SK-N-SH treated with all-trans-retinoic acid at 6 μM for 48 hours (cell line): ENCODE measurements around the gene IL1B.

Experiments used
- ATAC-seq: fragments of 200-7000 bp; cut with Tn5 transposase; 3 replicates; pipeline ENCODE4 v1.9.1; 2020; ENCODE audit warnings: mild to moderate bottlenecking, moderate library complexity
- ARNTL ChIP-seq: fragments of 450-650 bp; formaldehyde crosslinking; IDR thresholded peaks from 2 replicates; pipeline ENCODE4 v1.5.0; 2020; ENCODE audit warnings: low read depth, mild to moderate bottlenecking, moderate library complexity, borderline replicate concordance
- CREB5 ChIP-seq: fragments of 250-450 bp; sonication (Bioruptor Pico); IDR thresholded peaks from 2 replicates; pipeline ENCODE4 v1.5.1; 2020; ENCODE audit warnings: low read depth, mild to moderate bottlenecking, moderate library complexity
- CSDC2 ChIP-seq: fragments of 250-450 bp; sonication (Bioruptor Pico); IDR thresholded peaks from 2 replicates; pipeline ENCODE4 v1.5.0; 2020; ENCODE audit warnings: mild to moderate bottlenecking, moderate library complexity
- ESRRG ChIP-seq: fragments of 250-450 bp; sonication (Bioruptor Pico); IDR thresholded peaks from 2 replicates; pipeline ENCODE4 v1.6.1; 2021; ENCODE audit warnings: mild to moderate bottlenecking
- GLIS3 ChIP-seq: fragments of 250-450 bp; sonication (Bioruptor Pico); IDR thresholded peaks from 2 replicates; pipeline ENCODE4 v1.5.0; 2020; ENCODE audit warnings: mild to moderate bottlenecking, moderate library complexity
- ISL1 ChIP-seq: fragments of 250-450 bp; sonication (Bioruptor Pico); IDR thresholded peaks from 2 replicates; pipeline ENCODE4 v2.1.2; 2022; ENCODE audit warnings: mild to moderate bottlenecking, moderate library complexity
- OSR1 ChIP-seq: fragments of 250-450 bp; sonication (Bioruptor Pico); IDR thresholded peaks from 2 replicates; pipeline ENCODE4 v1.8.0; 2022; ENCODE audit warnings: moderate library complexity, mild to moderate bottlenecking, inconsistent platforms
- PPARA ChIP-seq: fragments of 250-450 bp; sonication (Bioruptor Pico); IDR thresholded peaks from 2 replicates; pipeline ENCODE4 v1.5.0; 2020; ENCODE audit warnings: mild to moderate bottlenecking, borderline replicate concordance
- RARB ChIP-seq: fragments of 250-450 bp; sonication (Bioruptor Pico); IDR thresholded peaks from 2 replicates; pipeline ENCODE4 v1.8.0; 2021; ENCODE audit warnings: mild to moderate bottlenecking, moderate library complexity
- SNAI2 ChIP-seq: fragments of 250-450 bp; sonication (Bioruptor Pico); IDR thresholded peaks from 2 replicates; pipeline ENCODE4 v1.5.0; 2020; ENCODE audit warnings: mild to moderate bottlenecking, moderate library complexity
- TCF4 ChIP-seq: fragments of 250-450 bp; sonication (Bioruptor Pico); IDR thresholded peaks from 2 replicates; pipeline ENCODE4 v1.8.0; 2021; ENCODE audit warnings: mild to moderate bottlenecking, moderate library complexity, borderline replicate concordance
- TOX ChIP-seq: fragments of 250-450 bp; sonication (Bioruptor Pico); IDR thresholded peaks from 2 replicates; pipeline ENCODE4 v1.8.0; 2021; ENCODE audit warnings: mild to moderate bottlenecking, moderate library complexity, borderline replicate concordance
- ZC3H10 ChIP-seq: fragments of 250-450 bp; sonication (Bioruptor Pico); IDR thresholded peaks from 2 replicates; pipeline ENCODE4 v1.5.1; 2021; ENCODE audit warnings: mild to moderate bottlenecking, moderate library complexity
- ZFP3 ChIP-seq: fragments of 250-450 bp; sonication (Bioruptor Pico); IDR thresholded peaks from 2 replicates; pipeline ENCODE4 v1.5.0; 2020; ENCODE audit warnings: mild to moderate bottlenecking, moderate library complexity
- ZFP30 ChIP-seq: fragments of 450-650 bp; formaldehyde crosslinking; IDR thresholded peaks from 2 replicates; pipeline ENCODE4 v1.5.0; 2022; ENCODE audit warnings: mild to moderate bottlenecking, moderate library complexity
- ZNF565 ChIP-seq: fragments of 450-650 bp; formaldehyde crosslinking; conservative IDR thresholded peaks from 2 replicates; pipeline ENCODE4 v1.5.0; 2020; ENCODE audit warnings: low read depth, mild to moderate bottlenecking, moderate library complexity
- ZNF70 ChIP-seq: fragments of 450-650 bp; formaldehyde crosslinking; IDR thresholded peaks from 2 replicates; pipeline ENCODE4 v1.5.0; 2020; ENCODE audit warnings: mild to moderate bottlenecking, moderate library complexity
- ZNF8 ChIP-seq: fragments of 450-650 bp; formaldehyde crosslinking; IDR thresholded peaks from 2 replicates; pipeline ENCODE4 v1.5.0; 2020; ENCODE audit warnings: mild to moderate bottlenecking, moderate library complexity
- TF ChIP-seq, protein P1 (sequence below): fragments of 250-450 bp; sonication (Bioruptor Pico); IDR thresholded peaks from 2 replicates; pipeline ENCODE4 v1.5.1; 2021; ENCODE audit warnings: mild to moderate bottlenecking, moderate library complexity
- TF ChIP-seq, protein P2 (sequence below): fragments of 250-450 bp; sonication (Bioruptor Pico); IDR thresholded peaks from 2 replicates; pipeline ENCODE4 v1.8.0; 2020; ENCODE audit warnings: mild to moderate bottlenecking, moderate library complexity, borderline replicate concordance
- TF ChIP-seq, protein P3 (sequence below): fragments of 250-450 bp; sonication (Bioruptor Pico); IDR thresholded peaks from 2 replicates; pipeline ENCODE4 v1.5.0; 2020; ENCODE audit warnings: mild to moderate bottlenecking, moderate library complexity

IL1B gene

GRCh38 chr2:112807233-112807807, 29.3 kb downstream of the IL1B start:
- TF ChIP-seq ZNF70 (CRISPR knock-in tag) (no peak), ZC3H10 (CRISPR knock-in tag) (no peak)
- no peak for ATAC-seq

GRCh38 chr2:112805542-112805941, 31.0 kb downstream of the IL1B start:
- TF ChIP-seq PPARA (CRISPR knock-in tag) (no peak), ZNF8 (CRISPR knock-in tag) (no peak), ESRRG (CRISPR knock-in tag) (no peak), CSDC2 (CRISPR knock-in tag) (no peak), SNAI2 (CRISPR knock-in tag) (no peak), CREB5 (CRISPR knock-in tag) (no peak), OSR1 (CRISPR knock-in tag) (no peak), ZNF70 (CRISPR knock-in tag) (no peak), ZFP3 (CRISPR knock-in tag) (no peak), ZNF565 (CRISPR knock-in tag) (no peak), TOX (CRISPR knock-in tag) (no peak), ARNTL (CRISPR knock-in tag) (no peak), ZC3H10 (CRISPR knock-in tag) (no peak), GLIS3 (CRISPR knock-in tag) (no peak), TCF4 (CRISPR knock-in tag) (no peak)
- TF ChIP-seq, protein P1, sequence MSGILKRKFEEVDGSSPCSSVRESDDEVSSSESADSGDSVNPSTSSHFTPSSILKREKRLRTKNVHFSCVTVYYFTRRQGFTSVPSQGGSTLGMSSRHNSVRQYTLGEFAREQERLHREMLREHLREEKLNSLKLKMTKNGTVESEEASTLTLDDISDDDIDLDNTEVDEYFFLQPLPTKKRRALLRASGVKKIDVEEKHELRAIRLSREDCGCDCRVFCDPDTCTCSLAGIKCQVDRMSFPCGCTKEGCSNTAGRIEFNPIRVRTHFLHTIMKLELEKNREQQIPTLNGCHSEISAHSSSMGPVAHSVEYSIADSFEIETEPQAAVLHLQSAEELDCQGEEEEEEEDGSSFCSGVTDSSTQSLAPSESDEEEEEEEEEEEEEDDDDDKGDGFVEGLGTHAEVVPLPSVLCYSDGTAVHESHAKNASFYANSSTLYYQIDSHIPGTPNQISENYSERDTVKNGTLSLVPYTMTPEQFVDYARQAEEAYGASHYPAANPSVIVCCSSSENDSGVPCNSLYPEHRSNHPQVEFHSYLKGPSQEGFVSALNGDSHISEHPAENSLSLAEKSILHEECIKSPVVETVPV (CRISPR knock-in tag) = no peak
- TF ChIP-seq, protein P2, sequence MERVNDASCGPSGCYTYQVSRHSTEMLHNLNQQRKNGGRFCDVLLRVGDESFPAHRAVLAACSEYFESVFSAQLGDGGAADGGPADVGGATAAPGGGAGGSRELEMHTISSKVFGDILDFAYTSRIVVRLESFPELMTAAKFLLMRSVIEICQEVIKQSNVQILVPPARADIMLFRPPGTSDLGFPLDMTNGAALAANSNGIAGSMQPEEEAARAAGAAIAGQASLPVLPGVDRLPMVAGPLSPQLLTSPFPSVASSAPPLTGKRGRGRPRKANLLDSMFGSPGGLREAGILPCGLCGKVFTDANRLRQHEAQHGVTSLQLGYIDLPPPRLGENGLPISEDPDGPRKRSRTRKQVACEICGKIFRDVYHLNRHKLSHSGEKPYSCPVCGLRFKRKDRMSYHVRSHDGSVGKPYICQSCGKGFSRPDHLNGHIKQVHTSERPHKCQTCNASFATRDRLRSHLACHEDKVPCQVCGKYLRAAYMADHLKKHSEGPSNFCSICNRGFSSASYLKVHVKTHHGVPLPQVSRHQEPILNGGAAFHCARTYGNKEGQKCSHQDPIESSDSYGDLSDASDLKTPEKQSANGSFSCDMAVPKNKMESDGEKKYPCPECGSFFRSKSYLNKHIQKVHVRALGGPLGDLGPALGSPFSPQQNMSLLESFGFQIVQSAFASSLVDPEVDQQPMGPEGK = no peak
- ATAC-seq = no peak

DNA sequence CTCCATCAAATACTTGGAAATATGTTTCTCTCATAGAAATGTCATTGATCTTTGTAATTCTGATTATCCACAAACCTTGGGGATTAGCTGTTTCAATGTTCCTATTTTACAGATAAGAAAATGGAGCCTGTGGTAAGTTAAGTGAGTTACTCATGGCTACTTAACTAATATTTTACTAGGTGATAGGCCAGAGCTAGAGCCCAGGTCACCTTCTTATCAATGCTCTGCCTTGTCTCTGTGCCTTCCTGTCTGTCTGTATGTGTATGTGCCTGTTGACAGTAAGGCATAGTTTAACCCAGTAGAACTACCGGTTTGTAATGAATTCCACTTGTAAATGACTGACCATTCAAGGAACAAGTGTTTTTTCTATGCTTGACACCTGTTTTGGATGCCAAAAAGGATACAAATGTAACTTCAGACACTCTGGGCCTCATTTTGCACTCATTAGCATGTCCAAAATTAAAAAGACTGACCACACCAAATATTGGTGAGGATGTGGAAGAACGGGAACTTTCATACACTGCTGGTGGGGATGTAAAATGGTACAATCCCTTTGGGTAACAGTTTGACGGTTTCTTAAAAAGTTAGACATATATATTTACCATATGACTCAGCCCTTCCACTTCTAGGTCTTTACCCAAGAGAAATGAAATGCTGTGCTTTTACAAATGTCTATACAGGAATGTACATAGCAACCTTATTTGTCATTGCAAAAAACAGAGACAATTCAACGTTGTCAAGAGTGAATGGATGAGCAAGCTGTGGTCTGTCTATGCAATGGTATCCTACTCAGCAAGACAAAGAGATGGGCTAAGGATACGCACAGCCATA, 32.7 kb downstream of the IL1B start:
- peak; percentile 56; the same call in 2 of the 3 replicates for ATAC-seq
- no peak for TF ChIP-seq ISL1 (CRISPR knock-in tag)
- no peak for TF ChIP-seq TOX (CRISPR knock-in tag)
- no peak for TF ChIP-seq ZNF565 (CRISPR knock-in tag)
- TF ChIP-seq ZFP3 (CRISPR knock-in tag) = no peak

DNA sequence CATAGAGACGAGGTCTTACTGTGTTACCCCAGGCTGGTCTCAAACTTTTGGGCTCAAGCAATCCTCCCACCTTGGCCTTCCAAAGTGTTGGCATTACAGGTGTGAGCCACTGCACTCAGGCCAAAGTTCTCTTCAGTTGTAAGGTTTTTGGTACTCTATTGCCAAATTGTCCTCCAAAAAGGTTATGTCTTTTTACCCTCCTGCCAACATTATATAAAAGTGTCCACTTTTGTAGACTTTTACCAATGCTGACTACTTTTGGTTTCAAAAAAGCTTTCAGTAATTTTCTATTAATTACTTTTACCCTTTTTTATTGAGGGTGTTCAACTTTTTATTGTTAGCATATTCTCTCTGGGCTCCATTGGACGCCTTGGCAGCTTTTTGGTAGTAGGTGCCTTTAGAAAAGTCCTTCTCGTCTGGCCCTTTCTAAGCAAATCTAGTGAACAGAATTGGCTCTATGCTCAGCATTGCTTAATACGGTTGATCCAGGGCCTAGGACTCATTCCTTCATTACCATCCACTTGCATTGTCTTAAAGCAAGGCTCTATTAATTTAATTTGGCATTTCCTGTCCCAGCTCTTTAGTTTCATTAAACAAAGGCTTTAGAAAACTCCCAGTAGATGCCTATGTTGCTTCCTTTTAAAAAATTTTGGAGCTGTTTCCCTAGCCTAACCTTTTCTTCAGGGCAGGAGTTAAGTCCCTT, 35.5 kb downstream of the IL1B start:
- ATAC-seq = no peak
- TF ChIP-seq ZFP3 (CRISPR knock-in tag) (no peak), GLIS3 (CRISPR knock-in tag) (no peak), SNAI2 (CRISPR knock-in tag) (no peak), ZNF565 (CRISPR knock-in tag) (no peak), ZFP30 (CRISPR knock-in tag) (no peak), ZNF70 (CRISPR knock-in tag) (no peak), TOX (CRISPR knock-in tag) (no peak), CREB5 (CRISPR knock-in tag) (no peak), ARNTL (CRISPR knock-in tag) (no peak), ISL1 (CRISPR knock-in tag) (no peak), RARB (CRISPR knock-in tag) (no peak)
- TF ChIP-seq, protein P3, sequence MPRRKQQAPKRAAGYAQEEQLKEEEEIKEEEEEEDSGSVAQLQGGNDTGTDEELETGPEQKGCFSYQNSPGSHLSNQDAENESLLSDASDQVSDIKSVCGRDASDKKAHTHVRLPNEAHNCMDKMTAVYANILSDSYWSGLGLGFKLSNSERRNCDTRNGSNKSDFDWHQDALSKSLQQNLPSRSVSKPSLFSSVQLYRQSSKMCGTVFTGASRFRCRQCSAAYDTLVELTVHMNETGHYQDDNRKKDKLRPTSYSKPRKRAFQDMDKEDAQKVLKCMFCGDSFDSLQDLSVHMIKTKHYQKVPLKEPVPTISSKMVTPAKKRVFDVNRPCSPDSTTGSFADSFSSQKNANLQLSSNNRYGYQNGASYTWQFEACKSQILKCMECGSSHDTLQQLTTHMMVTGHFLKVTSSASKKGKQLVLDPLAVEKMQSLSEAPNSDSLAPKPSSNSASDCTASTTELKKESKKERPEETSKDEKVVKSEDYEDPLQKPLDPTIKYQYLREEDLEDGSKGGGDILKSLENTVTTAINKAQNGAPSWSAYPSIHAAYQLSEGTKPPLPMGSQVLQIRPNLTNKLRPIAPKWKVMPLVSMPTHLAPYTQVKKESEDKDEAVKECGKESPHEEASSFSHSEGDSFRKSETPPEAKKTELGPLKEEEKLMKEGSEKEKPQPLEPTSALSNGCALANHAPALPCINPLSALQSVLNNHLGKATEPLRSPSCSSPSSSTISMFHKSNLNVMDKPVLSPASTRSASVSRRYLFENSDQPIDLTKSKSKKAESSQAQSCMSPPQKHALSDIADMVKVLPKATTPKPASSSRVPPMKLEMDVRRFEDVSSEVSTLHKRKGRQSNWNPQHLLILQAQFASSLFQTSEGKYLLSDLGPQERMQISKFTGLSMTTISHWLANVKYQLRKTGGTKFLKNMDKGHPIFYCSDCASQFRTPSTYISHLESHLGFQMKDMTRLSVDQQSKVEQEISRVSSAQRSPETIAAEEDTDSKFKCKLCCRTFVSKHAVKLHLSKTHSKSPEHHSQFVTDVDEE = no peak
- TF ChIP-seq, protein P1 (CRISPR knock-in tag) = no peak
